Measurements from ENCODE around the gene KCNJ5. TPM values are rescaled to one million over a fixed set of nuclear protein-coding genes. Genes with fewer than 3 reads are reported as not detected.

KCNJ5 gene
- total RNA-seq, 1 donor from 2014 or later = not detected

DNA sequence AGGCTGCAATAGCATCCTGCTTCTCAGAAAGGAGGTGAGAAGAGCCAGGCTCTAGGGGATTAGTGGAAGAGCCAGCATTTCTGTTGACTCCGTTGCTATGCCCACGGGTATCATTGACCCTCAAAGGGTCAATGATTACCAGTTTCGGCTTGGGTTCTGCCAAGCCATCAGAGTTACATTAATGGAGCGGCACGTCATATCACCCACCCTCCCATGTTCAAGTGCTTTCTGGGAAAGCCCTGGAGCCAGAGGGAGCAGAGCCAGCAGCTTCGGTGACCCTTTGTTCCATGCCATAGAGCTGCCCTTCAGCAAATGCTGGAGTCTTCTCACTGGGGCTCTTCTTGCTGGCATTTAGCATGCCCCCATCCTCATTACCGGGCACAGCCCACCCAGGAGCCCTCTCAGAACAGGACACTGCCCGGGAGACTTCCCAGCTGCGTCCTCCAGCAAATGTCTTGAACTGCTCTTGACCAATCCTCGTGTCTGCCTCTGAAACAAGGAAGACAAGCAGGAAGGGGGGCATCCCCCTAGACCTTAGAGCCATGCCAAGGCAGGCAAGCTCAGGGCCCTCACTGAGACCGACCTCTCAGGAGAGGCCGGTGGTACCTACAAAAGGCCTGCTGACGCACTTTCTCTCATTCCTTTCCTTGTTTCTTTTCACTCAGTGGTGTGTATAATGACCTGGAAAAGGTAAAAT lies 38.7 kb upstream of the KCNJ5 start:
- no peaks in the 10 kb centered on the region for H3F3A ChIP-seq (ENCODE audit: low read depth)
- no peaks in the 10 kb centered on the region for H3K9me3 ChIP-seq (ENCODE audit: low read depth)
- no peaks in the 10 kb centered on the region for H3K27me3 ChIP-seq
- TF ChIP-seq EZH2phosphoT487 (IDR thresholded peaks at IDR 0.05) (no peak), EZH2 (IDR thresholded peaks at IDR 0.05) (no peak)
- TF ChIP-seq, protein P1, sequence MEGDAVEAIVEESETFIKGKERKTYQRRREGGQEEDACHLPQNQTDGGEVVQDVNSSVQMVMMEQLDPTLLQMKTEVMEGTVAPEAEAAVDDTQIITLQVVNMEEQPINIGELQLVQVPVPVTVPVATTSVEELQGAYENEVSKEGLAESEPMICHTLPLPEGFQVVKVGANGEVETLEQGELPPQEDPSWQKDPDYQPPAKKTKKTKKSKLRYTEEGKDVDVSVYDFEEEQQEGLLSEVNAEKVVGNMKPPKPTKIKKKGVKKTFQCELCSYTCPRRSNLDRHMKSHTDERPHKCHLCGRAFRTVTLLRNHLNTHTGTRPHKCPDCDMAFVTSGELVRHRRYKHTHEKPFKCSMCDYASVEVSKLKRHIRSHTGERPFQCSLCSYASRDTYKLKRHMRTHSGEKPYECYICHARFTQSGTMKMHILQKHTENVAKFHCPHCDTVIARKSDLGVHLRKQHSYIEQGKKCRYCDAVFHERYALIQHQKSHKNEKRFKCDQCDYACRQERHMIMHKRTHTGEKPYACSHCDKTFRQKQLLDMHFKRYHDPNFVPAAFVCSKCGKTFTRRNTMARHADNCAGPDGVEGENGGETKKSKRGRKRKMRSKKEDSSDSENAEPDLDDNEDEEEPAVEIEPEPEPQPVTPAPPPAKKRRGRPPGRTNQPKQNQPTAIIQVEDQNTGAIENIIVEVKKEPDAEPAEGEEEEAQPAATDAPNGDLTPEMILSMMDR (IDR thresholded peaks at IDR 0.05) = no peak
- H3K4me3 ChIP-seq = no peak overlapping the region
- H2AFZ ChIP-seq (replicated peaks) = no peak overlapping the region
- Mint-ChIP-seq H3K4me3 (no peak overlapping the region), H3K36me3 (no peaks in the 10 kb centered on the region), H3K4me1 (peaks cover 5% of the 10 kb centered on the region), H3K27ac (no peak overlapping the region), H3K27me3 (ENCODE audit: insufficient read depth, low read depth) (peaks cover 4% of the 10 kb centered on the region), H3K9me3 (no peaks in the 10 kb centered on the region)
- H3K27ac ChIP-seq = no peak overlapping the region
- no peaks in the 10 kb centered on the region for H3K79me2 ChIP-seq (ENCODE audit: low read depth)
- H3K4me1 ChIP-seq = no peaks in the 10 kb centered on the region
- no peak overlapping the region for H3K9ac ChIP-seq
- no peak for DNase-seq (ENCODE audit: low spot score)
- H4K20me1 ChIP-seq (ENCODE audit: low read depth) = no peaks in the 10 kb centered on the region
- no peaks in the 10 kb centered on the region for H3K36me3 ChIP-seq
- H3K4me2 ChIP-seq = no peak overlapping the region

DNA sequence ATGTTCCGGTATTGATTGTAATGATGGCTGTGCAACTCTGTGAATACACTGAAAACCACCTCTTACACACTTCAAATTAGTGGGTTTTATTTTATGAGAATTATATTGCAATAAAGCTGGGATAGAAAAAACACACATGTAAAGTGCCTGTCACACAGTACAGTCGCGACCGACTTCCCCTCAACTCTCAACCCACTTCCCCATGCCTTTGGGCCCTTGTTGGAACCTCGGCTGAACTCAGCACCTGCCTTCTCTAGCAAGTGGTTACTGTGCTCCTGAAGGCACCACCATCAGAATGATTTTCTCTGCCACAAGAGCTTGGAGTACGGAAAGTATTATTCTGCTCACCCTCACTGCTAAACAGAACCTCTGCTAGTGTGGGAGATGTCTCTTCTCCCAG lies 37.6 kb upstream of the KCNJ5 start:
- Histone ChIP-seq H3F3A (ENCODE audit: low read depth) (no peaks in the 10 kb centered on the region), H3K27me3 (peaks cover 5% of the 10 kb centered on the region), H3K4me1 (no peaks in the 10 kb centered on the region), H3K4me2 (no peak overlapping the region), H3K79me2 (ENCODE audit: low read depth) (no peaks in the 10 kb centered on the region), H2AFZ (replicated peaks) (no peak overlapping the region), H4K20me1 (ENCODE audit: low read depth) (no peaks in the 10 kb centered on the region), H3K4me3 (no peak overlapping the region), H3K36me3 (no peaks in the 10 kb centered on the region), H3K27ac (no peak overlapping the region), H3K9me3 (ENCODE audit: low read depth) (no peaks in the 10 kb centered on the region), H3K9ac (no peak overlapping the region)
- TF ChIP-seq EZH2 (IDR thresholded peaks at IDR 0.05) = no peak
- TF ChIP-seq EZH2phosphoT487 (IDR thresholded peaks at IDR 0.05) = no peak
- TF ChIP-seq, protein P1 (IDR thresholded peaks at IDR 0.05) = no peak
- H3K36me3 Mint-ChIP-seq = no peaks in the 10 kb centered on the region
- no peak for DNase-seq (ENCODE audit: low spot score)
- no peak overlapping the region for H3K4me3 Mint-ChIP-seq
- H3K27me3 Mint-ChIP-seq (ENCODE audit: insufficient read depth, low read depth) = peaks cover 4% of the 10 kb centered on the region
- peaks cover 5% of the 10 kb centered on the region for H3K4me1 Mint-ChIP-seq
- no peak overlapping the region for H3K27ac Mint-ChIP-seq
- no peaks in the 10 kb centered on the region for H3K9me3 Mint-ChIP-seq

DNA sequence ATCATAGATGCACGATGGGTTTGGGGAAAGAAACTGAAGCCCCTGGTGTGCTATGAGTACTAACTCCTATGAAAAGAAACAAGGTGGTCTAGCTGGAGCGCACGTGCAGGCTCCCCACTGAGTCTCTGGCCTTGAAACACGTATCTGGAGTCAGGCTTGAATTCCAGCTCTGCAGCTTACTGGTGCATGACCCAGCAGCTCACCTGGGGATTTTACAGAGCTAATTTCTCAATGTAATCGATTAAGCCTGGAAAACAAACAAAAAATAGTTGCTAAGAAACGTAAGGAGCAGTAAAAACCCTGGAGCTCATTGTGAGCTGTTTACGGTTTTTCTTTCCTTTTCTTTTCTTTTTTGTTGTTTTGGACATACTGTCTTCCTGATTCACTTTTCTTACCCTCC lies 36.3 kb upstream of the KCNJ5 start:
- no peak overlapping the region for H3K27ac ChIP-seq
- H3K27me3 Mint-ChIP-seq (ENCODE audit: insufficient read depth, low read depth) = peaks cover 2% of the 10 kb centered on the region
- H3K4me3 Mint-ChIP-seq = no peak overlapping the region
- H3K79me2 ChIP-seq (ENCODE audit: low read depth) = no peaks in the 10 kb centered on the region
- DNase-seq (ENCODE audit: low spot score) = no peak
- peaks cover 5% of the 10 kb centered on the region for H3K4me1 Mint-ChIP-seq
- H3K9me3 ChIP-seq (ENCODE audit: low read depth) = no peaks in the 10 kb centered on the region
- H3K9me3 Mint-ChIP-seq = no peaks in the 10 kb centered on the region
- H4K20me1 ChIP-seq (ENCODE audit: low read depth) = no peaks in the 10 kb centered on the region
- peaks cover 17% of the 10 kb centered on the region for H3K27me3 ChIP-seq
- H3K9ac ChIP-seq = no peak overlapping the region
- H3K4me2 ChIP-seq = no peak overlapping the region
- no peak overlapping the region for H2AFZ ChIP-seq (replicated peaks)
- H3K36me3 Mint-ChIP-seq = no peaks in the 10 kb centered on the region
- no peak overlapping the region for H3K27ac Mint-ChIP-seq
- H3K4me1 ChIP-seq = no peaks in the 10 kb centered on the region
- no peaks in the 10 kb centered on the region for H3K36me3 ChIP-seq
- no peak overlapping the region for H3K4me3 ChIP-seq
- no peaks in the 10 kb centered on the region for H3F3A ChIP-seq (ENCODE audit: low read depth)
- no peak for TF ChIP-seq EZH2 (IDR thresholded peaks at IDR 0.05)
- no peak for TF ChIP-seq EZH2phosphoT487 (IDR thresholded peaks at IDR 0.05)
- TF ChIP-seq, protein P1 (IDR thresholded peaks at IDR 0.05) = no peak
